Stimulated activated CD4-positive, alpha-beta T cell treated with anti-CD3 and anti-CD28 coated beads, Interleukin-1b, Interleukin-23, amount 100 ng/mL, for 4 hours (primary cell): Measurements from ENCODE around the gene FRRS1L.

ENCODE experiments used
- DNase-seq, 2 donors: peaks; one replicate each; pipeline ENCODE4 v3.0.0-alpha.2; 2020; ENCODE audit warnings: low read depth in 2 of 2

FRRS1L gene

GRCh38 chr9:109176963-109177362, 9.9 kb upstream of the FRRS1L start:
- DNase-seq: no peak

GRCh38 chr9:109176386-109176785, 9.3 kb upstream of the FRRS1L start:
- no peak for DNase-seq

GRCh38 chr9:109172935-109173334, 5.9 kb upstream of the FRRS1L start:
- DNase-seq: no peak

- no peak for DNase-seq
Measured at GRCh38 chr9:109171926-109172325, 4.9 kb upstream of the FRRS1L start.

- no peak for DNase-seq
Measured at GRCh38 chr9:109168170-109168569, 1.1 kb upstream of the FRRS1L start.

- no peak for DNase-seq
Measured at GRCh38 chr9:109167716-109168115, 667 bp upstream of the FRRS1L start.

GRCh38 chr9:109166171-109166770, 778 bp downstream of the FRRS1L start:
- no peak for DNase-seq

- no peak for DNase-seq
Measured at GRCh38 chr9:109164042-109164441, 3.0 kb downstream of the FRRS1L start.

GRCh38 chr9:109163194-109163593, 3.9 kb downstream of the FRRS1L start:
- DNase-seq: no peak

GRCh38 chr9:109162677-109163076, 4.4 kb downstream of the FRRS1L start:
- no peak for DNase-seq

- DNase-seq: no peak
Measured at GRCh38 chr9:109161471-109161870, 5.6 kb downstream of the FRRS1L start.

- no peak for DNase-seq
Measured at GRCh38 chr9:109159583-109159982, 7.5 kb downstream of the FRRS1L start.

- no peak for DNase-seq
Measured at GRCh38 chr9:109158651-109159050, 8.4 kb downstream of the FRRS1L start.

- no peak for DNase-seq
Measured at GRCh38 chr9:109156708-109157107, 10.3 kb downstream of the FRRS1L start.

- DNase-seq: no peak
Measured at GRCh38 chr9:109150925-109151545, 16.0 kb downstream of the FRRS1L start.

- no peak for DNase-seq
Measured at GRCh38 chr9:109149722-109150121, 17.3 kb downstream of the FRRS1L start.

- DNase-seq: no peak
Measured at GRCh38 chr9:109149089-109149488, 18.0 kb downstream of the FRRS1L start.

GRCh38 chr9:109145051-109145450, 22.0 kb downstream of the FRRS1L start:
- DNase-seq: no peak

GRCh38 chr9:109143881-109144562, 23.0 kb downstream of the FRRS1L start:
- DNase-seq: no peak

- no peak for DNase-seq
Measured at GRCh38 chr9:109141375-109141774, 25.7 kb downstream of the FRRS1L start.

GRCh38 chr9:109139851-109140250, 27.2 kb downstream of the FRRS1L start:
- DNase-seq: no peak

GRCh38 chr9:109138421-109138820, 28.6 kb downstream of the FRRS1L start:
- DNase-seq: no peak

- no peak for DNase-seq
Measured at GRCh38 chr9:109134167-109134578, 32.9 kb downstream of the FRRS1L start.
